GM21717 (cell line): ENCODE measurements around the gene MYO1A.
"Not testable (repeated sequence)": the region's sequence is repeated elsewhere in the genome, so short reads cannot be mapped to it uniquely, and the experiment has no call there.

ENCODE experiments used
- ATAC-seq: cut with Tn5 transposase; IDR thresholded peaks from one replicate; pipeline ENCODE4 v1.9.1; 2021; ENCODE audit warnings: mild to moderate bottlenecking, moderate library complexity; ENCODE audit not compliant: unreplicated experiment

The MYO1A gene

DNA sequence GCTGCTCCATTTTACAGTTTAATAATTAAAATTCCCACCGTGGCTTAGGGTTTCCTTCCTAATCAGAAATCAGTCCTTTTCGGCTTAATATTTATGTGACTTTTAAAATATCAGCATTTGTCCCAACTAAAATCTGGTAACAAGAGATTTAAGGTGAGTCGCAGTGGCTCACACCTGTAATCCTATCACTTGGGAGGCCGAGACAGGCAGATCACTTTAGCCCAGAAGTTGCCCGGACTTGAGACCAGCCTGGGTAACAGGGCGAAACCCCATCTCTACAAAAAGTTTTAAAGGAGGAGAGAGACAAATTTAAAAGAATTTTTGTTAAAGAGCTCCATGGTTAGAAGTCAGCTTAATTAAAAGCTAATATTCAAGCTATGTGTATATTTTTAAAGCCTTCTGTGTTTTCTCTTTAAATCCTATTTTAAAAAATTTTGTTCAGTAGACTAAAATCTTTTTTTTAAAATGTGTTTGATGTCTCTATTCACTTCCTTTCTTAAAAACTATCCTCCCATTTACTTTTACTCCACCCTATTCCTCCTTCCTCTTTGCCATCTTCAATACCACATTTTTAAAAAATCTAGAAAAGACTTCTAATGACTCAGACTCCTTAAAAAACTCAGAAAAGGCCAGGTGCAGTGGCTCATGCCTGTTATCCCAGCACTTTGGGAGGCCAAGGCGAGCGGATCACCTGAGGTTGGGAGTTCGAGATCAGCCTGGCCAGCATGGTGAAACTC, 29.8 kb downstream of the MYO1A start:
- no peak for ATAC-seq

DNA sequence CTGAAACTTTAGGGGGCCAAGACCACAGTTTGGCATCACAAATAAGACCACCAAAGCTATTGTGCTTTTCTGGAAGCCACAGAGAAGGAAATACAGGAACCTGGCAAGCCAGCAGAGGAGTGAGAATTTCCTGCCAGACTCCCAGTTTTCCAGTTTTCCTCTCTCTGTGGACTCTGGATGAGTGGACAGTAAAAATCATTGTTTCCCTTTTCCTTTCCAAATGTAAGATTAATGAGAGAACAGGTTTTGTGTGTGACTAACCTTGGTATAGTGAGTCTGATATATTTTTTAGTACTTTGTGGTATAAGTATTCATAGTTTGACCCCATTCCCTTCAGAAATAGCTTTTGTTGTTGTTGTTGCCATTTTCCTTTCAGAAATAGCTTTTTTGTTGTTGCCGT, 31.0 kb downstream of the MYO1A start:
- ATAC-seq: no peak

DNA sequence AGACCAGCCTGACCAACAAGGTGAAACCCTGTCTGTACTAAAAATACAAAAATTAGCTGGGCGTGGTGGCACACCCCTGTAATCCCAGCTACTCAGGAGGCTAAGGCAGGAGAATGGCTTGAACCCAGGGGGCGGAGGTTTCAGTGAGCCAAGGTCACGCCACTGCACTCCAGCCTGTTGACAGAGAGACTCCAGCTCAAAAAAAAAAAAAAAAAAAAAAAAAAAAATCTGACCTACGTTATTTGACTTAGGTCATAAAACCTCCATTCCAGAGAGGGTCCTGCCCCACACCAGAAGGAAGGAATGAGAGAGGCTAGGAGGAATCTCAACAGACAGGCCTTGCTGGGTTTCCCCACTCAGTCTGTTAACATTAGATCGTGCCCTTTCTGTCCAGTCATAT, 31.6 kb downstream of the MYO1A start:
- ATAC-seq: not testable (repeated sequence)

DNA sequence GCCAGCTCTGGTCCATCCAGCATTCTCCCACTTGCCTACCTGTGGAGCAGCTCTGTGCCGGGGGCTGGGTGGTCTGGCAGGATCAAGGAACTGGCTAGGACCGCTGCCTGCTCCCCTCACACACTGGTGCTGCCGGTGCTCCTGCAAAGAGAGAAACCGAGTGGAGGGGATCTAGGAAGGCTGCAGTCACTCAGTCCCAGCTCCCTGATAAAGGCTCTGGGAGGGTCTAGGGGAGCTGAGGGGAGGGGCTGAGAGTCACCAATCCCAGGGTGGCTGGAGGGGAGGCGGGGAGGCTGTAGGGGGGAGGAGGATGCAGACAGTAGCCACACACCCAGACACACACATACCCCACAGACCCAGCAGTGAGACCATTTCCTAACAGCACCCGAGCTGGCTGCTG, 33.6 kb downstream of the MYO1A start, which contains the start of gene TAC3:
TAC3 (minus strand) TSS at position 182 of the 400 bp plus-strand sequence. CDS start 732 bp downstream, outside the sequence.
- no peak for ATAC-seq

DNA sequence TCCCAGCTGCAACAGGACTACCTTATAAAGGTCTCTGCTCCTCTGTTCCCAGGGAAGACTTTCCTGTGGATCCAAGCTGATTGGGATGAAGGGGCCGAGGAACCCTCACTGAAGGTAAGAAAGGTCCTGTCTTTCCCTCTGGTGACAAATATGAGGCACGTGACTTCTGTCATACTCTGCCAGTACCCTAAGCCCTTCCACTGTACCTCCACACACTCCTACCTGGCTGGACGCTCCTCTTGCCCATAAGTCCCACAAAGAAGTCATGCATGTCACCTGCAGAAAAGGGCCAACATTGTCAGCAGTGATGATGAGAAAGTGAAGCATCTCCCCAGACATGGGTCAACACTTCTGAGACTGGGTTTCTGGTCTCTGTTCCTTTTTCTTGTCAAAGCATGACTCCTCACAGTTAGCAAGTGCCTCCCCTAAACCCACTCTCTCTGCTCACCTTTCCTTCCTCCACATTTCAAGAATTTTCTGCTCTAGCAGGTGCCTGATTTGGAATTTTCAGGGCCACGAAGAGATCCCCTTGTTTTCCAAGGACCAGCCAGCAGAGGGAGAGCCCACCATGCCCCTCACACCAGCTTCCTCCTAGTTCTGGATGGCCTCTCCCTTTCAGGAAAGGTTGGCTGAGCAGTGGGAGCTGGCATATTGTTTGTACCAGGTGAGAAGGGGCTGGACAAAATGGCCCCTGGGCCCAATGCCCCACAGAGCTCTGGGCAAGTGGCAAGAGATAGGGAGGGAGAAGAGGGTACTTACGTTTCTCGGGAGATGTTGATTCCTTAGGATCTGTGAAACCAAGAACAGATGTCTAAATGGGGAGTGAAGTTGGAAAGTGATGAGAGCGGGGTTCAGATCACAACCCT, 37.1 kb downstream of the MYO1A start:
- ATAC-seq: peak; percentile 74

DNA sequence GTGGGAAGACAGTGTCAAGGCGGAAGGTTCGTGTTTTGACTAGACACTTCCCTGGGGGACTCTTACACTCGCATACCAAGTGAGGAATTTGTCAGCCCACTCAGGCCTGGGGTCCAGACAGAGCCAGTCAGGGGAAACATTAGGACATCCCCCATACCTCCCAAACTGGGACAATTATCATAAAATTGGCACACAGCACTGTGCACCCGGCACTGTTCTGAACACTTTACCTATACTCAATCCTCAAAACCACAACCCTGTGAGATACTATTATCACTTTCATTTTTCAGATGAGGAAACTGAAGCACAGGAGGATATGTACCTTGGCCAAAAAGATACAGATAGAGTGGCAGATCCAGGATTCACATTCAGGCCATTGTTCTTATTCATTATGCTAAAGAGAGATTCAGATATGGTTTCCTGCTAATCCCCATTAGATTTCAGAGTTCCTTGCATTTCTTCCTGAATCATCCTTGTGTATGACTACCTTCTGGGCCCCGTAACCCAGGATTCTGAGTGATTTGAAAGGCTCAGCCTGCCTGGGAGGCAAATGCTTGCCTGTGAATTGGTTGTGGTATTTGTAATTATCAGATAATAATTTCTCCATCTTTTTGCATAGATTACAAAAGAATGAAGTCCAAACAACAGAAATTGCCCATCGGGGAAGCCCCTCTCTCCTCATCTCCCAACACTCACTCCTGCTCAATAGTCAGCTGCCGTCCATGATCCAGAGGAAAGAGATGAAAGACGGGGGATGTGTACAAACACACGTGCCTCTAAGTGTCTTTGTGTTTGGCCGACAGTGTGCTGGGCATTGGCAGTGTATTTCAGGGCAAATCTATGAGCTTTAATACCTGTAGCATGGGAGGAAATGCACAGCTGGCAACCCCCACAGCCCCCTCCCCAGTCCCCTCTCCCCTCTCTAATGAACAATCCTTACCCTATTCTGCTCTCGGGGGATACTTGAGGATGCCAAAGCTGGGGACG, 38.2 kb downstream of the MYO1A start:
- peak; percentile 60 for ATAC-seq

DNA sequence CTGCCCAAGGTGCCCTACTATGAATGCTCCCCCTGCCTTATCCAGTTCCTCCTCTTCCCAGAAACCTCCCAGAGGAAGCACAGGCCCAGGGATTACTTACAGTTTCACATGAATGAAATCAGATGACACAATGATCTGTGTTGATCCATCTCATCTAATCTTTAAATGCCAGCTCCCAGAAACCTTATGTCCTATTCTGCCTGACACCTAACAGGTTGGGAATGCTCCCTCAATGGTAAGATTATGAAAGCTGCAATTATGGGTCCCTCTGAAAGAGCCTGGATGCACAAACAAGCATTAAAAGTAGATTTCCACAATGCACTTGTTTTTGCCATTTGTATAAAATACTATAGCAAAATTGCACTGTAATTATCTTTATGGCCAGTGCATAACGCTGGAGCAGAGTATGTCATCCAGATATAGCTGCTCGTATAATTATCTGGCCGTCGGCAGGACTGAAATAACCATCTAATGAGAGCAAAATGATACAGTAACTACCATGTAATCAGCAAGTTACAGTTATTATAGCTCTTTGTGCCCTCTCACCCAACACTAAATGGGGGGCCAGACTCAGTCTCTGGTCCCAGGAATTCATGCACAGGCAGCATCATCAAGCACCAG, 39.2 kb downstream of the MYO1A start:
- ATAC-seq: no peak

DNA sequence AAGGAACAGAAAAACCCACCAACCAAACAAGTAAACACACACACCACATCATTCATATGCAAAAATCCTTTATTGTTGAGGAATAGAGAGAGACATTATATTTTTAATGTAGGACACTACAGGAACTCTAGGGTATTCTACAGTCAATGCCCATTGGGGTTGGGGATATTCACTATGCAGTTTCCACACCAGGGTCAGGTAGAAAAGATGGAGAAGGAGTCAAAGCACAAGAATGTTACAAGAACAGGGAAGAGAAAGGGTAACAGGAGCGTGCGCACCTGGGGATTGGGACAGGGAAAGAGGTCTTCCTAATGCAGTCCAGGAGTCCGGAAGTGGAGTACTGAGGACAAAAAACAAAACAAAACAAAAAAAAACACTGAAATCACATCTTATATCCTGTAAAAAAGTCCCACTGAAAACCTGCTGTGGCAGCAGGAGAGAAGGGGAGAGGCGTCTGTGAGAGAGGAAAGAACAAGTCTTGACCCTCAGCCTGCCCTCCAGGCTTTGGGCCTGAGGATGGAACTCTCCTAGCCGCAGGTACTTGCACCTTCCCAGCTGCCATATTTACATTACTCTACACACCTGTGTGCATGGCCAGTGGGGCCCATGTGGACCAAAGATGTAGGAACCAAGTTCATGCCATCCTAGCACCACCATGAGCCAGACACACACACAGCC, 39.8 kb downstream of the MYO1A start:
- ATAC-seq: no peak

DNA sequence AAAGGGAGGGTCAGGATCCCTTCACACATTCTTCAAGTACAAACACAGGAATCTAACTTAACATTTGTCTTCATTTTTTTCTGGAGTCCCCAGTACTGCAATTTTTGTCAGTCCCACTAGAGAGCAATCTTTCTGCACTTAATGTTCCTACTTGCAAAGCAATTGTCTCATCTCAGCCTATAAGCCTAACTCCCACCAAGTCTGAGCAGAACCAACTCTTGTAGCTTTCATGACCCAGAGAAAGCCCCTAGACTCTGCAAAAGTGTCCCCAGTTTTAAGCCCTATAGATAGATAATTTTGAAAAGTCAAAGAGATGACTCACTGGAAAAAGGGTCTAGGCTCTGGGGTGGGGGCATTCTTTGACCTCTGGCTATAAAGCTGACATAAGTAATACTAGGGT, 41.8 kb downstream of the MYO1A start:
- no peak for ATAC-seq

DNA sequence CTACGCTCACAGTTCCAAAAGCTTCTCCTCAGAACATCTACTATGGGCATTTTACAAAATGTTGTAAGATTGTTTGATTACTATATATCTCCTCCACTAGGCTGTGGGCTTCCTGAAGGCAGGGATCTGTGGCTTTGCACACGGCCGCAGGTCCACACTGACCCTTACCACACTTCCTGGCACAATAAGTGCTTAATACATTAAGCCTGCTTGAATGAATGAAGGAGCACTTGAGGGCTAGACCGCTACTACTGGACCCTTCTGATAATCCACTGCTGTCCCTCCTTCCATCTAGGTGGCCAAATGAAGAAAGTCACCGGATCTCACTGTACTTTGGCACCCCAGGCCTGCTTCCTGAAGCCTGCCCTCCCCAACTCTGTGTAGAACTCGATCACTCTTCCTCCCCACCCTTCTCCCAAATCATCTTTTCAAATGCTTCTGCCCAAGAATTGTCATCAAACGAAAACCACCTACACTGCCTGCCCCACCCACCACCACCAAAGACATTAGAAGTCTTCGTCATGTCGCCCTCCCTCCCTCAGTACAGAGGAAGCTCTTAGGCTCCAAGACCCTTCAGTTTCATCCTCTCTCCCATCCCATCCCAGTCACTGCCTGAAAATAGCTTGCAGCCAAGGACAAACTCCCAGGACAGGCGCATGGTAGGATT, 43.0 kb downstream of the MYO1A start:
- ATAC-seq: no peak

DNA sequence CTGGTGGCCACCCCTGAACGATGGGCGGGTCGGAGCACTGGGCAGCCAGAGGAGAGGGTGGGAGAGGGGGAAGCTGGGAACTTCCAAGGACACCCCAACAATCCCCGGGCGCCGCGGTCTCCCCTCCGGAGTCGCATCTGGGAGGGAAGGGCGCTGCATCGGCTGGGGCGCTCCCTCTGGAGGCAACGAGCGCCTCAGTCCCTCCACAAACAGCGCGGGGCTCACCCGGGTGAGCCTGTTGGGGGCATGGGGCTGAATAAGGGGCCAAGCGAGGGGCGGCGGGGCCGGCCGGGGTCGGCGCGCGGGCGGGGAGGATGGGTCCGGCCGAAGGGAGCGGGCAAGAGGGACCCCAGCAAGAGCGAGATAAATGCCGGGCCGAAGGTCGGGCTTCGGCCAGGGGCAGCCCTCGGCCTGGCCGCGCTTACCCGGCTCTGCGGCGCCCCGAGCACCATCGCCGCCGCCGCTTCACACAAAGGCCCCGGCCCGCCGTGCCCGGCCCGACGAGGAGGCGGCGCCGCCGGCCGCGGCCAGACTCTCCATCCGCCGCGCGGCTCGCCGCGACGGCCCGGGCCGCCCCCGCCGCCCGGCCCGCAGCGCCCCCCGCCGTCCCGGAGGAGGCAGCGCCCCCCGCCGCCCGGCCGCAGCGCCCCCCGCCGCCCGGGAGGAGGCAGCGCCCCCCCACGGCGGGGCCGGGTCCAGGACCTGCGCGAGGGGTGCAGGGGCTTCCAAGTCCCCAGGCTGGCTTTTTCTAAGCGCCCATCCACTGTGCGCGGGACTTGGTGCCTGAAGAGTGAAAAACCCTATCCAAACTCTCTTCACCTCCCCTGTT, 43.7 kb downstream of the MYO1A start, which contains the start of gene ZBTB39:
ZBTB39 (minus strand) TSS at position 567 of the 829 bp plus-strand sequence. CDS start 1,629 bp downstream, outside the sequence.
- no peak for ATAC-seq

DNA sequence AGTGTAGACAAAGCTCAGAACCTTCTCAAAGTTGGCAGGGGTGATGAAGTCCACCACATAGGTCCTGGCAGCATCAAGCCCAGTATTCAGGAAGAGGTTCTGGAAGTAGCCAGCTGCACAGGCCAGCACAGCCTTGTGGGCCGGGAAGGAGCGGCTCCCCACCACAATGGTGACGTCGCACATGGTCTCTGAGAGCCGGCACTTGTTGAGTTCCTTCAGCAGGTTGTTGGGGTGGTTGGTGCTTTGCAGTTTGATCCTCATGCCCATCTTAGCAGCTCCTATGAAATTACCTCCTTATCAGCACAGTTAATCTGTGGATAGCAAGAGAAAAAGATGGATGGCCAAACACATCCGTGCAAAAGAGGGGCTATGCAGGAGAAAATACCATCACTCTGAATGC, 45.3 kb downstream of the MYO1A start:
- no peak for ATAC-seq

DNA sequence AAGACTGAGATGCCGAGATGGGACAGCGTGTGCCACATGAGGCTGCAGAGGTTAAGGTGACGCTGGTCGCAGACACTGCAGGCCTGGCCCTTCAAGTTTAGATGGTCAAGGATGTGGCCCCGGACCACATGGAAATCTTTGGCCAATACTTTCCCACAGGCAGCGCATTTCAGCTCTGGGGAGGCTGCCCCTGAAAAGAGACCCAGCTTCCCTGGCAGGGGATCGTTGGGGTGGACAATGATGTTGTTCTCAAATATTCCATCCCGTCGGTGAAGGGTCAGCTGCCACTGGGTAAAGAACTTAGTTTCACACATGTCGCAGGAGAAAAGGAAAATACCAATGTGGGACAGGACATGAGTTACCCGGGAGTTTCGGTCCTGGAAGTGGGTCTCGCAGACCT, 46.5 kb downstream of the MYO1A start:
- no peak for ATAC-seq

DNA sequence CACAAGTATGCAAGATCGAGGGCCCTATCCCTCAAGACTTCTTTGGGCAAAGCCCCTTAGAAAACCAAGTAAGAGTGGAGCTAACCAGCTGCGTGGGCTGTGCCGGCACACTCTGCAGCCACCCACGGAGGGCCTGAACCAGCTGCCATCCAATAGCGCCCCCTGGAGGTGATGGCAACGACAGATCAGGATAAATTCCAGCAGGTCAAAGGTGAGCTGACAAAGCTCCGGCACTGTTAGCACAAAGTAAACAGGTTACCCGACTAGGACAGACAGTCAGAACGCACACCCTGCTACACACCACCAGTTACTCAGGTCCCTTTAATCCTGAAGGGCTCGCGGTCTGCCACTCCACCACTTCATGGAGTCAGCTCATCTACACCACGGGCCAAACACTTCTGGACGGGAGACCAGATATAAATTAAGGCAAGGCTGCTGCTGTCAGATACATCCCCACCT, 48.5 kb downstream of the MYO1A start:
- no peak for ATAC-seq

DNA sequence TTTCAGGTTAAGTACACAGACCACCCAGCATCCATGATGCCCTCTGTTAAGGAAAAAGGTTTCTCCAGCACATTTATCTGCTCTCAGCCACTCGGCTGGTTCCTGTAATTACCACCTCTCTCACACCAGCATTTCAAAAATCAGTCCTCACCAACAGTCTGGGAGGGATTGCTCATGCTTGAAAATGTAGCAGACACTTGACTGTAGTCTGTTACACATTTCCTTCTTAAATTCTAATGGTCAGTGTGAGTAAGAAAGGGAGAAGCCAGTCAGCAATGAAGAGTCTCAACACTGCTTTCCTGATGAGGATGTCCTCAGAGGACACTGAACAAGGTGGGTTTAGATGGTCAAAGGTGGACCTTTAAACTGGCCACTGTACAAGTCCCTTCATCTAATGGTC, 49.5 kb downstream of the MYO1A start:
- no peak for ATAC-seq

DNA sequence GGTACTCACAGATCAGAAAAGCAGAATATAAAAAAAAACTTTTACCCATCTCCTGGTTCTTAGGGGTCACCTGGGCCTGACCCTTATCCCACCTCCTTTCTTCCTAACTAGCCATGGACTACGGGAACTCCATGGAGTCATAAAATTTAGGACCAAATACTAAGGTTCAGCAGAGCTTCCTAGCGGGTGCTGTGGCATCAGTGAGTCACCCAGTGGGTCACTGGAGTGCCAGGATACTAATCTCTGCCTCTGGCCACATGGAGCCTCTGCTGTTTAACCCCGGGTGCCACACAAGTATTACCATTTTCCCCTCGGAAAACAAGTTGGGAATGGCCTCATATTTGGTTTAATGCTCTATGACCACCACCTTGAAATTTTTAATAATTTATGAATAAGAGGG, 50.5 kb downstream of the MYO1A start:
- ATAC-seq: no peak

DNA sequence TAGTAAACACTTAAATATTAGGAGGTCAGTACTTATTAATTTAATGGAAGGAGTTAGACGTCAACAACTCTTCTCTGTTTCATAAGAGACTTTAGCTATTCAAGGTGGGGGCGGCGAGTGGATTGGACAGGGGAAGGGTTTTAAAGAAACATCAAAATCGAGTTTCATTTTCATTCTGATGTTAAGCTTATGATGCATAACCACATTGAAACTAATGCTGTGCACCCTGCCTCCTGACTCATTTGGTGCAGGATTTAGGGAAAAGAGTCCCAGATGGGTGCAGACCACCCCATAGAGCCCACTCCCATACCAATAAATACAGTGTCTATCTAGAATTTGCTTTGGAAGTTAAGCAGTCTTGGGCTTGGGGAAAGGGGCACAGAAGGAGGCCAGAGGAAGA, 50.9 kb downstream of the MYO1A start:
- peak; percentile 74 for ATAC-seq

DNA sequence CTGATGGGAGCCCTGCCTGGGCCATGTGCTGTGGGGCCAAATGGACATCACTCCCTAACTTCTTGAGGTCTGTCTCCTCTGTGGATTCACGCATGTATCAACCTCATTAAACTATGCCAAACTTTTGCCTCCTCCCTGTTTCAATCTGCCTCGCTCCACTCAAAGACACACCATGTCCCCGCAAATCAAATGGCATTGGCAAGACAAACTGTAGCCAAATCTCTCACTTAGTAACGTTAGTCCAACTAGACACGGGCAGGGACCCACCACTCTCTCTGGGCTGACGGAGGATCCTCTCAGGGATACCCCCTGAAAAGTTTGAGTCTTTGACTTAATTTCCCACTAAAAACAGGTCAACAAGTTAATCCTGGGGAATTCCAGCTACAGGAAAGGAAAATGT, 51.6 kb downstream of the MYO1A start:
- no peak for ATAC-seq
